HepG2 (cell line): ENCODE results near the gene MEF2D. TPM values are rescaled to one million over a fixed set of nuclear protein-coding genes. Genes with fewer than 3 reads are reported as not detected.

Source experiments
- AHR ChIP-seq: IDR thresholded peaks from 2 replicates; pipeline ENCODE4 v1.6.1; 2018; ENCODE audit warnings: missing genetic modification reagents, missing compliant biosample characterization
- ATF1 ChIP-seq: IDR thresholded peaks from 2 replicates; pipeline ENCODE4 v1.6.1; 2016; ENCODE audit warnings: mild to moderate bottlenecking, control low read depth
- ATF3 ChIP-seq: sonication (generic); formaldehyde crosslinking; IDR thresholded peaks from 2 replicates; pipeline ENCODE4 v1.4.0; 2020; ENCODE audit warnings: missing genetic modification reagents
- CCAR2 ChIP-seq: fragments of 200-400 bp; formaldehyde crosslinking; optimal IDR thresholded peaks from 2 replicates; pipeline ENCODE3; 2018; ENCODE audit warnings: low read depth, mild to moderate bottlenecking, low read length, moderate library complexity
- CREB1 ChIP-seq, 2 experiments: fragments of 450-650 bp in 1 of 2; IDR thresholded peaks; 2 replicates each; pipeline ENCODE4 v1.6.1; 2016 to 2017; ENCODE audit warnings: control low read depth in 1 of 2, mild to moderate bottlenecking in 1 of 2, missing compliant biosample characterization in 1 of 2, missing genetic modification characterization in 1 of 2
- FOXO4 ChIP-seq: sonication (generic); formaldehyde crosslinking; conservative IDR thresholded peaks from 2 replicates; pipeline ENCODE4 v1.8.1; 2023; ENCODE audit warnings: missing genetic modification reagents
- HMGXB4 ChIP-seq, 2 experiments: sonication (generic) in 1 of 2; formaldehyde crosslinking in 1 of 2; IDR thresholded peaks; 2 replicates each; pipeline versions ENCODE4 v1.4.0 to v1.6.1; 2018 to 2020; ENCODE audit warnings: missing genetic modification reagents in 2 of 2, borderline replicate concordance in 1 of 2, low read depth in 1 of 2, mild to moderate bottlenecking in 1 of 2, missing biosample characterization in 1 of 2
- HNF1B ChIP-seq: sonication (generic); formaldehyde crosslinking; IDR thresholded peaks from 2 replicates; pipeline ENCODE4 v1.5.1; 2020; ENCODE audit warnings: mild to moderate bottlenecking, moderate library complexity, missing genetic modification reagents
- MBNL3 ChIP-seq: fragments of 250-450 bp; sonication (Bioruptor Pico); conservative IDR thresholded peaks from 2 replicates; pipeline ENCODE4 v1.8.0; 2022; ENCODE audit warnings: mild to moderate bottlenecking, inconsistent platforms
- NFKBIZ ChIP-seq: IDR thresholded peaks from 2 replicates; pipeline ENCODE4 v1.6.1; 2018; ENCODE audit warnings: missing genetic modification reagents, missing compliant biosample characterization
- NFYB ChIP-seq: sonication (generic); formaldehyde crosslinking; IDR thresholded peaks from 2 replicates; pipeline ENCODE4 v1.4.0; 2020; ENCODE audit warnings: missing genetic modification reagents
- PATZ1 ChIP-seq: sonication (generic); formaldehyde crosslinking; IDR thresholded peaks from 2 replicates; pipeline ENCODE4 v1.4.0; 2020; ENCODE audit warnings: missing genetic modification reagents
- RXRA ChIP-seq: sonication (generic); formaldehyde crosslinking; IDR thresholded peaks from 2 replicates; pipeline ENCODE4 v1.5.1; 2020; ENCODE audit warnings: missing genetic modification reagents
- TBL1XR1 ChIP-seq: fragments of 150-350 bp; IDR thresholded peaks from 2 replicates; pipeline ENCODE4 v1.6.1; 2014; ENCODE audit warnings: borderline replicate concordance, low read length; ENCODE audit not compliant: partially characterized antibody
- ZKSCAN5 ChIP-seq: sonication (generic); formaldehyde crosslinking; IDR thresholded peaks from 2 replicates; pipeline ENCODE4 v1.5.1; 2020; ENCODE audit warnings: mild to moderate bottlenecking, missing genetic modification reagents
- ZNF18 ChIP-seq: sonication (generic); formaldehyde crosslinking; IDR thresholded peaks from 2 replicates; pipeline ENCODE4 v1.8.0; 2022; ENCODE audit warnings: mild to moderate bottlenecking, missing genetic modification reagents; ENCODE audit not compliant: insufficient replicate concordance
- ZNF414 ChIP-seq: sonication (generic); formaldehyde crosslinking; IDR thresholded peaks from 2 replicates; pipeline ENCODE4 v1.5.0; 2020; ENCODE audit warnings: missing genetic modification reagents
- polyA plus RNA-seq, 8 experiments: library from polyadenylated mRNA; depleted of rRNA in 3 of 8; stranded (reverse) in 7 of 8; unstranded in 1 of 8; fragments of >200 nt; fragmentation: Illumina TruSeq in 4 of 8; extraction: Trizol in 4 of 8; gene quantifications; 2 replicates each; pipeline versions ENCODE4 v1.2.1 to v1.2.3, GENCODE V29; 2011 to 2016; ENCODE audit warnings: low read depth in 4 of 8, missing spikeins in 1 of 8, mixed read lengths in 1 of 8; ENCODE audit not compliant: insufficient read depth in 1 of 8
- total RNA-seq, 5 experiments: library from RNA; depleted of rRNA; stranded (reverse); fragments of >200 nt; fragmentation: Illumina TruSeq; extraction: Trizol; gene quantifications; 2 replicates each; pipeline ENCODE4 v1.2.3, GENCODE V29; 2016; ENCODE audit warnings: low read depth in 1 of 5

The MEF2D gene
- total and polyA plus RNA-seq, 2 of the 13 experiments (the other 11 are each of a cell fraction or from before 2014, with no cell fraction given) = 1.6 to 3.9 TPM

- TF ChIP-seq HNF1B (CRISPR knock-in tag) = peak; percentile 80
- no peak for TF ChIP-seq CREB1 (IDR thresholded peaks at IDR 0.05)
- peak; percentile 39; the same call in 1 of the 2 replicates for TF ChIP-seq CREB1 (CRISPR knock-in tag; IDR thresholded peaks at IDR 0.05)
- TF ChIP-seq ZNF414 (CRISPR knock-in tag) = peak; percentile 69; the same call in 1 of the 2 replicates
- TF ChIP-seq MBNL3 (CRISPR knock-in tag) = no peak
- TF ChIP-seq ZKSCAN5 (CRISPR knock-in tag) = no peak
- peak; percentile 81; the same call in 1 of the 2 replicates for TF ChIP-seq AHR (CRISPR knock-in tag)
- TF ChIP-seq TBL1XR1 = peak; percentile 31
- TF ChIP-seq NFKBIZ = 0 out of 2 replicates have a peak, but pooled peaks have one; percentile 77
- TF ChIP-seq ZNF18 (CRISPR knock-in tag) = peak; percentile 70
- TF ChIP-seq HMGXB4 (CRISPR knock-in tag; IDR thresholded peaks at IDR 0.05; ENCODE audit: borderline replicate concordance in 1 of 2, low read depth in 1 of 2) = peak; percentile 32 to 87; a peak in 3 of 4 replicates
- peak; percentile 74 for TF ChIP-seq NFYB (CRISPR knock-in tag)
- peak; percentile 80; the same call in 1 of the 2 replicates for TF ChIP-seq RXRA (CRISPR knock-in tag)
- TF ChIP-seq FOXO4 (CRISPR knock-in tag) = peak; percentile 95; the same call in 1 of the 2 replicates
- peak; percentile 97 for TF ChIP-seq PATZ1 (CRISPR knock-in tag)
- no peak for TF ChIP-seq CCAR2
- no peak for TF ChIP-seq ATF3 (CRISPR knock-in tag)
- TF ChIP-seq ATF1 (CRISPR knock-in tag) = no peak
Measured at GRCh38 chr1:156500793-156501506, 375 bp upstream of the MEF2D start (continued).
